HG02623 (cell line): Measurements from ENCODE around the gene PLA2G2A.
"Not testable (repeated sequence)": the region's sequence is repeated elsewhere in the genome, so short reads cannot be mapped to it uniquely, and the experiment has no call there.

Experiments
- ATAC-seq: cut with Tn5 transposase; IDR thresholded peaks from one replicate; pipeline ENCODE4 v1.9.1; 2021; ENCODE audit warnings: moderate library complexity; ENCODE audit not compliant: unreplicated experiment

PLA2G2A gene

GRCh38 chr1:19934336-19934735 is 45.1 kb downstream of the PLA2G2A start:
- no peak for ATAC-seq

- no peak for ATAC-seq
Measured at GRCh38 chr1:19932866-19933265, 46.6 kb downstream of the PLA2G2A start.

- ATAC-seq: not testable (repeated sequence)
Measured at GRCh38 chr1:19927130-19927421, 52.3 kb downstream of the PLA2G2A start.

GRCh38 chr1:19926296-19927129 is 52.9 kb downstream of the PLA2G2A start:
- ATAC-seq: no peak
